ENCODE results near the gene SSR1.

SSR1 gene

DNA sequence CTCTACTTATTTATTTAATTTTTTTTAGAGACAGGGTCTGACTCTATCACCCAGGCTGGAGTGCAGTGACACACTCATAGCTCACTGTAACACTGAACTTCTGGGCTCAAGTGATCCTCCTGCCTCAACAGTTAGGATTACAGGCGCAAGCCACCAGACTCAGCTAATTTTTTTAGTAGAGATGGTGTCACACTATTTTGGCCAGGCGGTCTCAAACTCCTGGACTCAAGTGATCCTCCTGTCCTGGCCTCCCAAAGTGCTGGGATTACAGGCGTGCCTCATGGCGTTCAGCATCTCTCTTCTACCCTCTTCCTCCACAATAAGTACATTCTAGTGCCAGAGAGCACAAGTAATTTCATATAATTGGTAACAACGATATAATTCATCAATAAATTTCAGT is 5.5 kb downstream of the SSR1 start:
- no peak overlapping the region for H3K4me3 ChIP-seq (ENCODE audit: control insufficient read depth, low read depth, low read length)
- TF ChIP-seq, protein P1, sequence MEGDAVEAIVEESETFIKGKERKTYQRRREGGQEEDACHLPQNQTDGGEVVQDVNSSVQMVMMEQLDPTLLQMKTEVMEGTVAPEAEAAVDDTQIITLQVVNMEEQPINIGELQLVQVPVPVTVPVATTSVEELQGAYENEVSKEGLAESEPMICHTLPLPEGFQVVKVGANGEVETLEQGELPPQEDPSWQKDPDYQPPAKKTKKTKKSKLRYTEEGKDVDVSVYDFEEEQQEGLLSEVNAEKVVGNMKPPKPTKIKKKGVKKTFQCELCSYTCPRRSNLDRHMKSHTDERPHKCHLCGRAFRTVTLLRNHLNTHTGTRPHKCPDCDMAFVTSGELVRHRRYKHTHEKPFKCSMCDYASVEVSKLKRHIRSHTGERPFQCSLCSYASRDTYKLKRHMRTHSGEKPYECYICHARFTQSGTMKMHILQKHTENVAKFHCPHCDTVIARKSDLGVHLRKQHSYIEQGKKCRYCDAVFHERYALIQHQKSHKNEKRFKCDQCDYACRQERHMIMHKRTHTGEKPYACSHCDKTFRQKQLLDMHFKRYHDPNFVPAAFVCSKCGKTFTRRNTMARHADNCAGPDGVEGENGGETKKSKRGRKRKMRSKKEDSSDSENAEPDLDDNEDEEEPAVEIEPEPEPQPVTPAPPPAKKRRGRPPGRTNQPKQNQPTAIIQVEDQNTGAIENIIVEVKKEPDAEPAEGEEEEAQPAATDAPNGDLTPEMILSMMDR (conservative IDR thresholded peaks at IDR 0.05; ENCODE audit: control insufficient read depth, insufficient read depth, low read depth, low read length) = no peak
- DNase-seq (ENCODE audit: low read depth) = no peak

DNA sequence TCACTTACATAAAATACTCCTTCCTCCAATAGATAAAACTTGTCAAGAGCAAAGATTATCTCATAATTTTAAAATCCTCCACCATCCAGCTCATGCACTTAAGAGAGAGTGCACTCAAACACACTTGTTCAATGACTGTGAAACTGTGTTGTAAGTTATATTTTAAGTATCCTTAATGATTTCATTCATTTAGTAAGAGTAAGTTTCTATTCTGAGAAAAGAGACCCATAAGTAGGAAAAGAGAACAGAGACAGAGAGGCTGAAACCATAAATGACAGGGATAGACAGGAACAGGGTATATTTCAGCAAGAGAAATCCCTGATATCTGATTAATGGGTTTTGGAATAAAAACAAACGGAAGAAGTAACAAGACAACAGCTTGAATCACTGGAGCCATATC is 8.2 kb downstream of the SSR1 start:
- H3K4me3 ChIP-seq (ENCODE audit: control insufficient read depth, low read depth, low read length) = no peak overlapping the region
- TF ChIP-seq, protein P1 (conservative IDR thresholded peaks at IDR 0.05; ENCODE audit: control insufficient read depth, insufficient read depth, low read depth, low read length) = no peak
- DNase-seq (ENCODE audit: low read depth) = no peak

DNA sequence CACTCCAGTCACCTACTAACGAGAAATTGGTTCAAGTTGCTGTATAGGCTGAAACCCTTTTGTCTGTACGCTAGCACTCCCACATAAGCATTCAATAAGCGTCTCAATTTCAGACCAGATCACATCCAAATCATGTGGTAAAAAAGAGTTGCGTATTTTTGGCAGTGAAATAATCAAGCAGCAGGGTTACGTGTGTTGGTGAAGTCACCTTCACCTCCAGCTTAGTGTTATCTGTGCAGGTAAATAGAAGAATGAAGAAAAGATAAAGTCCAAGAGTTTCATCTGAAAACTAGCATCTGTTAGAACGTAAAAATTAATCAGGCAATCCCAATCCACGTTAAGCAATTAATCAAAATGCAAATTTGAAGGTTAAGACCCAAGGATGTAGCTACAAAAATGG is 11.3 kb downstream of the SSR1 start:
- TF ChIP-seq, protein P1 (conservative IDR thresholded peaks at IDR 0.05; ENCODE audit: control insufficient read depth, insufficient read depth, low read depth, low read length) = no peak
- H3K4me3 ChIP-seq (ENCODE audit: control insufficient read depth, low read depth, low read length) = no peak overlapping the region
- no peak for DNase-seq (ENCODE audit: low read depth)

DNA sequence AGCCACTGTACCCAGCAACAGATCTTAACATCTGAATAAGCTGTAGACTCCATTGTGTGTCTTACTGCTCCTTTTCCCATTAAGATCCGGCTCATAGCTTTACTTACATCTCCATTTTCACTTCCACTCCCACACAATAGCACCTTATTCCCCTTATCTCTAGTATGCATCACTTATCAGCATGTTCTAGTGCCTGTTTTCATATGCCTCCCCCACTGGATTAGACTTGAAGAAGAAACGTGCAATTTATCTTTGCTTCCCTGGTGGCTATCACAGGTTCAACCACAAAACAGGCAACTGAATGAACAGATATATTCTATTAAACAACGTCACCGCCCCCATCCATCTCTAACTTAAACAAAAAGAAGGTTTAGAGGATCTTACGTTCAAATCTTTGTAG is 12.1 kb downstream of the SSR1 start:
- TF ChIP-seq, protein P1 (conservative IDR thresholded peaks at IDR 0.05; ENCODE audit: control insufficient read depth, insufficient read depth, low read depth, low read length) = no peak
- H3K4me3 ChIP-seq (ENCODE audit: control insufficient read depth, low read depth, low read length) = no peak overlapping the region
- no peak for DNase-seq (ENCODE audit: low read depth)

DNA sequence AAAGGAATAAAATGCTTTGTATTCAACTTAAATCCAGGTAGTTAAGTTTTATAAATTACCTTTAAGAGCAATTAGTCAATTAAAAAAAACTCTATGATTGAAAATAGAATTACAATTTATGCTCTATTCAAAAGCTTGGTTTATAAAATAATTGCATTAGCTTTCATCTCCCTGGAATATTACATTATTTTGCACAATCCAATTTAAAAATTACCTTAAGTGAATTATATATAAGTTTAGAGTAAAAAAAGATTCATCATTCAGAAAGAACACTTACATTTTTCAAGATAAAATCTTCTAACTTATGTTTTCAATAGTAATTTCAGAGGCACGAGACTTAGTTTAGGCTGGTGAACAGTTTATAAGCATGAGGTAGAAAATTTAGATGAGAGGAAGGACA is 14.9 kb downstream of the SSR1 start:
- DNase-seq (ENCODE audit: low read depth) = no peak
- TF ChIP-seq, protein P1 (conservative IDR thresholded peaks at IDR 0.05; ENCODE audit: control insufficient read depth, insufficient read depth, low read depth, low read length) = no peak
- no peak overlapping the region for H3K4me3 ChIP-seq (ENCODE audit: control insufficient read depth, low read depth, low read length)

DNA sequence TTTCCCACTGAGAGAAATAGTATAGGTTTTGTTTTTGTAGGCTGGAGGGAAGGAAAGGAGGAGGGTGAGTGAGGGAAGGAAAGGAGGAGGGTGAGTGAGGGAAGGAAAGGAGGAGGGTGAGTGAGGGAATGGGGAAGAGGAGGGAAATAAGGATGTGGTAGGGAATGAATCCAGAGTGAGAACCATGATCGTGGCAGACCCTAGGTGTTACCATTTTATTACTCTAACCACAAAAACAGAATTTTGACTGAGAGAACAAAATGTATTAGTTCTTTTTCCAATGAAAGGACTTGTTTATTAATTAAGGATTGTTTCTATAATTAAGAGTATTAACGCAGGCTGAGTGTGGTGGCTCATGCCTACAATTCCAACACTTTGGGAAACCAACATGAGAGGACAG is 16.4 kb downstream of the SSR1 start:
- TF ChIP-seq, protein P1 (conservative IDR thresholded peaks at IDR 0.05; ENCODE audit: control insufficient read depth, insufficient read depth, low read depth, low read length) = no peak
- no peak overlapping the region for H3K4me3 ChIP-seq (ENCODE audit: control insufficient read depth, low read depth, low read length)

DNA sequence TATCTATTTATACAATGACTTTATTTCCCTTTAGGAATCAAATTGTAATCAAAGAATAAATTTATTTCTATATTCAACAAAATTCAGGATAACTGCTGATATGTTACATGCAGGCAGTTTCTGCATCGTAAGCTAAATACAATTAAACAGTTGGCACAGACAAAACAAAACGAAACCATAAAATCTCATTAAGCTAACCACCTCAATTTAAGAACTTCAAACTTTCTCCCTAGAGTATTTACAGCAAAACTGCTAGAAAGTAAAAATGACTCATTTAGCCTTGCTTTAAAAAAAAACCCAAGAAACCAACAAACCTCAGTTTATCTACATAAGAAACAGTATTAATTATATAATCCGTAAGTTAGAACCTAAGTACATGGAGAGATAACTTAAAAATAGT is 17.1 kb downstream of the SSR1 start:
- no peak for DNase-seq (ENCODE audit: low read depth)
- TF ChIP-seq, protein P1 (conservative IDR thresholded peaks at IDR 0.05; ENCODE audit: control insufficient read depth, insufficient read depth, low read depth, low read length) = no peak
- no peak overlapping the region for H3K4me3 ChIP-seq (ENCODE audit: control insufficient read depth, low read depth, low read length)

More for the DNA sequence above, 16.4 kb downstream of the SSR1 start:
- no peak for DNase-seq (ENCODE audit: low read depth)
